ENCODE data around the gene ZNF691.

The ZNF691 gene, protein sequence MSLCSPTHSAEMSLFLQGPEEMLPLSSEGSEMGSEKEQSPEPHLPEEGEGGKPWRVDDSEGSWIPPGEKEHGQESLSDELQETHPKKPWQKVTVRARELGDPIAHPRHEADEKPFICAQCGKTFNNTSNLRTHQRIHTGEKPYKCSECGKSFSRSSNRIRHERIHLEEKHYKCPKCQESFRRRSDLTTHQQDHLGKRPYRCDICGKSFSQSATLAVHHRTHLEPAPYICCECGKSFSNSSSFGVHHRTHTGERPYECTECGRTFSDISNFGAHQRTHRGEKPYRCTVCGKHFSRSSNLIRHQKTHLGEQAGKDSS

DNA sequence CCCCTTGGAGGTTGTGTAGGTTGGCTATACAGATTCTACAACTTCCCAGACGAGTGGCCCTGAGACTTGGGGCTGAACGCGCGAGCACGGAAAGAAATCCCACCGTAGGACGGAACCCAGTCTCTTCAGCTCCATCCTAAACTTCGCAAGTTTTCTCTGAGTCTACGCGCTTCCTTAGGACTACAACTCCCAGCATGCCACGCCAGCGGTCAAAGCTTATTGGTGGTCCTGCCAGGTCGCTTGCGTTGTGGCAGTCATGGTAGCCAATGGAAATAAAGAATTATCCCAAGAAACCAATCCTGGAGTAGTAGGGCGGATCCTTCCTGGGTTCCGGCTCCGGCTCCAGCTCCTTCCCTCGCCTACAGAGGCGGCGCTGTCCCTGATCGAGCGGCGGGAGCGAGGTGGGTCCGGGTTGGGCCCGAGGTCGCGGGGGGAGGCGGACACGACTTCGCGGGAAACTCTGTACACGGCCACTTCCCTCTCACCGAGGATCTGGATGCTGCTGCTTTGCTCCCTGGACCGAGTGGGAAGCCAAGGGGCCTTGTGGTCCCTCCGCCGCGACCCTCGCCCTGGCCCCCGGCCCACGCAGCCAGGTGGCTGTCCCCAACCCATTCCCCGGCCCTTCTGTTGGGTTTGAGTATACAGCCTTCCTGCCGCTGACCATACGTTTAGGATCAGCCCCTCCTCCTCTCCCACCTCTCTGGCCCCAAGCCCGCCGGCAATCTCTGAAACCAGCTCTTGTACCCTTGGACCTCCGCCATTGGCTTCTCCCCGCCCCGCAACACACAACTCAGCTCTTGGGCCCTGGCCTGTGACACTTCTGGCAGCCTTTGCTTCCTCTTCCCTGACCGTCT, at the start of gene ZNF691:
ZNF691 (plus strand) TSS at position 357 of the 854 bp plus-strand sequence. CDS start 3,046 bp downstream, outside the sequence.
- TF ChIP-seq, protein P1, sequence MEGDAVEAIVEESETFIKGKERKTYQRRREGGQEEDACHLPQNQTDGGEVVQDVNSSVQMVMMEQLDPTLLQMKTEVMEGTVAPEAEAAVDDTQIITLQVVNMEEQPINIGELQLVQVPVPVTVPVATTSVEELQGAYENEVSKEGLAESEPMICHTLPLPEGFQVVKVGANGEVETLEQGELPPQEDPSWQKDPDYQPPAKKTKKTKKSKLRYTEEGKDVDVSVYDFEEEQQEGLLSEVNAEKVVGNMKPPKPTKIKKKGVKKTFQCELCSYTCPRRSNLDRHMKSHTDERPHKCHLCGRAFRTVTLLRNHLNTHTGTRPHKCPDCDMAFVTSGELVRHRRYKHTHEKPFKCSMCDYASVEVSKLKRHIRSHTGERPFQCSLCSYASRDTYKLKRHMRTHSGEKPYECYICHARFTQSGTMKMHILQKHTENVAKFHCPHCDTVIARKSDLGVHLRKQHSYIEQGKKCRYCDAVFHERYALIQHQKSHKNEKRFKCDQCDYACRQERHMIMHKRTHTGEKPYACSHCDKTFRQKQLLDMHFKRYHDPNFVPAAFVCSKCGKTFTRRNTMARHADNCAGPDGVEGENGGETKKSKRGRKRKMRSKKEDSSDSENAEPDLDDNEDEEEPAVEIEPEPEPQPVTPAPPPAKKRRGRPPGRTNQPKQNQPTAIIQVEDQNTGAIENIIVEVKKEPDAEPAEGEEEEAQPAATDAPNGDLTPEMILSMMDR (IDR thresholded peaks at IDR 0.05; ENCODE audit: borderline replicate concordance, control extremely low read depth, extremely low read depth, insufficient read depth, missing control alignments), result peak; percentile 51
- DNase-seq (ENCODE audit: low spot score), result peak; percentile 94
- in situ Hi-C loops (cut with MboI; ENCODE audit: low sequenced_read_pairs, unreplicated experiment), result no loop called here

DNA sequence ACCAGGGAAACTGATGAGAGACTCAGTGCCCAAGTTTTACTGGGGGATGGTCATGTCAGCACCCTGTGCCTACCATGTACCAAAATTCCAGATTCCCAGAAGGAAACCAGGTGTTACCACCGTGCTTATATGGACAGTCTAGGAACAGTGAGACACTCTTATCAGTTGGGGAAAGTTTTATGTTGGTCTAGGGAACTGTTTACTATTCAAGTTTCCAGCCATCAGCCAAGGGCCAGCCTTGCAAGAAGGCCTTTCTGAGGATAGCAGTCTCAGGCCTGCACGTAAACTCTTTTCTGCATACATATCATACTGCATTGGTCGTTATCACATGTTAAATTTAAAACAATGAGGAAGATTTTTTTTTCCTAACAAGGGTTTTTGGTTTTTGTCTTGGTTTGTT, 49.0 kb upstream of the ZNF691 start:
- in situ Hi-C loops (cut with MboI; ENCODE audit: low sequenced_read_pairs, unreplicated experiment), result no loop called here
- no peak for DNase-seq (ENCODE audit: low spot score)
- TF ChIP-seq, protein P1 (IDR thresholded peaks at IDR 0.05; ENCODE audit: borderline replicate concordance, control extremely low read depth, extremely low read depth, insufficient read depth, missing control alignments), result no peak

DNA sequence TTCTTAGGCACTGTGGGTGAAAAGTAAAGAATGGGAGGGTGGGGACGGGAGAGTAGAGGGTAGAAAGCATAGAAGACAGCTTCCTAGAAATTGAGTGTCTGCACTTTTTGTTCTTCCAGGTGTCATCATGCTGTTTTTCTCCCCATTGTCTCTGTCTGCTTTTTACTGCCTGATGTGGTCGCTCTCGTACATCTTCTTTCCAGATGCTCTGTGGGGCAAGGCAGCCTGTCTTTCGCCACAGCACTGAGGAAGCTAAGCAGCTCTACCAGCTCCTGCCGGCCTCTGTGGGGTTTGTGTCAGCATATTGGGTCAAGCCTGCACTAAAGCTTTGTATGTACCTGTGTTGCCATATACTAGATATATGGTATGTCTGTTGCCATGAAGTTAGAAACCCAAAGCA, 48.4 kb upstream of the ZNF691 start:
- in situ Hi-C loops (cut with MboI; ENCODE audit: low sequenced_read_pairs, unreplicated experiment), result no loop called here
- TF ChIP-seq, protein P1 (IDR thresholded peaks at IDR 0.05; ENCODE audit: borderline replicate concordance, control extremely low read depth, extremely low read depth, insufficient read depth, missing control alignments), result no peak
- no peak for DNase-seq (ENCODE audit: low spot score)

DNA sequence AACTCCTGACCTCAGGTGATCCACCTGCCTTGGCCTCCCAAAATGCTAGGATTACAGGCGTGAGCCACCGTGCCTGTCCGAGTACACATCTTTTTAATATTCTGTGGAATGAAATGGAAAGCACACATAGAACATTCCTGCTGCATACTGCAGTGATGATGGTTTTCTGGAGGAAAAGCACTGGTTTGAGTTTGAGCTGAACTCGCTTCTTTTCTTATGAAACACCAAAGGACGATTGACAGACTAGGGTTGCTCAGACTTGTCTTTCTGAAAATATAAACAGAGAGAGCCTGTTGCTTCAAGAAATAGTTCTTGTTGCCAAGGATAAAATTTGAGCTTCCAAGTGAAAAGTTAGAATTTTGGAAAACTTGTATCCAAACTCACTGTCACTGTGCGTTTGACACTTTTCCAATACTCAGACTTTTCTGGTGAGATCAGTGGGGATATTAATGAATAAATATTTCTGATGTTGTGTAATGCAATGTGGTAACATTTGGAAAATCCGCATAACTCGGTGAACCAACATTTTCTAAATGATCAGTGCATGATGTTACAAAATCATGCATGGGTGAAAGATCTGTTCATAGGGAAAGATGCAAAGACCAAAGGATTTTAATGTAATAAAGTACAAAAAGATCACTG, 44.5 kb upstream of the ZNF691 start:
- in situ Hi-C loops (cut with MboI; ENCODE audit: low sequenced_read_pairs, unreplicated experiment), result no loop called here
- DNase-seq (ENCODE audit: low spot score), result no peak
- TF ChIP-seq, protein P1 (IDR thresholded peaks at IDR 0.05; ENCODE audit: borderline replicate concordance, control extremely low read depth, extremely low read depth, insufficient read depth, missing control alignments), result no peak

DNA sequence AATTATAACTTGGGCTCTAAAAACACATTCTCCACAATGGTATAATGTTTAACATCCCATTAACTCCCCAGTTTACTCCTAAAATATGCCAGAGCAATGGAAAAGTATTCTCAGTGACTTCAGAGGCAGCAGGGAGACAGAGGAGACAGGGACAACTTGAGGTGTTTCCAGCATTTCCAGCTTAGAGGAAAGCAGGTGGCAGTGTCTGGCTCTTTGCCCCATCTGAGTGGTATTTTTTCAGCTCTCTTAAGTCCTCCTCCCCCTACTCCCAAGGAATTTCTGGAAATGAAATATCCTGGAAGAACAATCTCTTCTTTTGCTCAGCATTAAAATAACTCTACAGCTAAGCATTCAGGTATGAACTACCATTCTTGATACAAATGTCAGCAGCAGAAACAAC, 40.2 kb upstream of the ZNF691 start:
- no peak for DNase-seq (ENCODE audit: low spot score)
- TF ChIP-seq, protein P1 (IDR thresholded peaks at IDR 0.05; ENCODE audit: borderline replicate concordance, control extremely low read depth, extremely low read depth, insufficient read depth, missing control alignments), result no peak
- in situ Hi-C loops (cut with MboI; ENCODE audit: low sequenced_read_pairs, unreplicated experiment), result no loop called here

DNA sequence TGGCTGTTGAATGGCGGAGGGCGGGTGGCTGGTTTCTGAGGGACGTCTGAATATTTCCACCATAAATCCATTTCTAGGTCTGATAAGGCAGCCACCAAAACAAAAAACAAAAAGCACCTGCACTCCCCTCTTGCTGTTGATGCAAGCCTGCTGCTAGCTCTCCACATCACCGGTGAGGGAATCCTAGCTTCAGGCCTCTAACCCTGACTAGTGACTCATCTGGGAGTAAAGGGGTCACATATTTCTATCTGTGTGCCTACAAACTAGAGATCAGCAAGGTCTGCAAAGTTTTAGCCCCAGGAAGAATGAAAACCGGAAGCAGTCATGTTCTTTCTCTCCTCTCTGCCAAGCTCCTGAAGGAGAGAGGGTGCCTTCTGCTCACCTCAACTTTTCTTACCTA, 39.8 kb upstream of the ZNF691 start:
- DNase-seq (ENCODE audit: low spot score), result no peak
- in situ Hi-C loops (cut with MboI; ENCODE audit: low sequenced_read_pairs, unreplicated experiment), result no loop called here

More for the DNA sequence above, 39.8 kb upstream of the ZNF691 start:
- TF ChIP-seq, protein P1 (IDR thresholded peaks at IDR 0.05; ENCODE audit: borderline replicate concordance, control extremely low read depth, extremely low read depth, insufficient read depth, missing control alignments), result no peak
